GM20000 (cell line): Measurements from ENCODE around the gene PGBD2.

Experiments
- DNase-seq: peaks from one replicate; pipeline ENCODE4 v3.0.0; 2012; ENCODE audit warnings: low spot score
- CTCF ChIP-seq: IDR thresholded peaks from 2 replicates; pipeline ENCODE4 v1.5.1; 2012; ENCODE audit warnings: mild to moderate bottlenecking, control low read depth; ENCODE audit errors: extremely low read depth, missing control alignments

Gene PGBD2

GRCh38 chr1:248861616-248862015, 44.4 kb upstream of the PGBD2 start:
- TF ChIP-seq CTCF = no peak
- no peak for DNase-seq

- TF ChIP-seq CTCF = no peak
- no peak for DNase-seq
Observed at GRCh38 chr1:248862695-248862997, 43.4 kb upstream of the PGBD2 start.

- TF ChIP-seq CTCF = no peak
- DNase-seq = peak; percentile 77
Observed at GRCh38 chr1:248862998-248863881, 42.8 kb upstream of the PGBD2 start.

GRCh38 chr1:248871837-248872401, 34.1 kb upstream of the PGBD2 start:
- TF ChIP-seq CTCF = no peak
- no peak for DNase-seq

GRCh38 chr1:248872752-248873408, 33.2 kb upstream of the PGBD2 start:
- peak; percentile 40 for DNase-seq
- no peak for TF ChIP-seq CTCF

- no peak for TF ChIP-seq CTCF
Observed at GRCh38 chr1:248873409-248873992, 32.5 kb upstream of the PGBD2 start.

More at GRCh38 chr1:248873409-248873992, 32.5 kb upstream of the PGBD2 start:
- peak; percentile 79 for DNase-seq
